ENCODE results near the gene CHST15.
A peak's percentile ranks its signal among the peaks of the same experiment; 100 is the strongest.
"Not testable (repeated sequence)": the region's sequence is repeated elsewhere in the genome, so short reads cannot be mapped to it uniquely, and the experiment has no call there.

Gene CHST15

GRCh38 chr10:124044143-124044862 is 49.1 kb downstream of the CHST15 start:
- no peak for DNase-seq (ENCODE audit: low spot score)

GRCh38 chr10:124043310-124044142 is 49.9 kb downstream of the CHST15 start:
- peak; percentile 64 for DNase-seq (ENCODE audit: low spot score)

DNA sequence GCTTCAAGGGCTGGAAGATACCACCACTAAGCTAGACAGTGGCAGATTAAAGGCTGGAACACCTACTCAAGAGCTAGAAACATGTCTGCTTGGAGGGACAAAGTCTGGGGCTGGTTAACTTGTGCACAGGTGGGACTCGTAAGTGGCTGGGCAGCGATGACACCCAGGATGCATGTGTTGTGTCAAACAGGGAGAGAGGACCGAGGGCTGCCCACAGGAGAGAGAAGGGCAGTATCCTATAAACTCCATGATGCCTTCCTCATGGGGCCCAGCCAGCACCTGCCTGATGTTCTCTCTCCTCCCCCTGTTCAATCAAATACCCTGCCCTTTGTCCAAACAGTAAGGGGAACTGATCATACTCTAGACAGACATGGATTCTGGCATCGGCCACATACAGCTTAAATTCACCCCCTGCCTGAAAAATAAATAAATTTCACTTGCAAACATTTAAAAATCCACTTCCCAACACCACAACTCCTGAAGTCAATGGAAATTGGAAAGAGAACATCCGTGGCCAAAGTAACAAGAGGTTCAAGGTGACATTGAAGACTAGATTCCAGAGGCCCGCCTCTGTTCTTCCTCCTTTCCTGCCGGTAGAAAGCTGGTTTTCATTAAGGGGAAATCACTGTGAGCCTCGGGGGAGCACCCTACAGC is 50.6 kb downstream of the CHST15 start:
- DNase-seq (ENCODE audit: low spot score), result no peak

DNA sequence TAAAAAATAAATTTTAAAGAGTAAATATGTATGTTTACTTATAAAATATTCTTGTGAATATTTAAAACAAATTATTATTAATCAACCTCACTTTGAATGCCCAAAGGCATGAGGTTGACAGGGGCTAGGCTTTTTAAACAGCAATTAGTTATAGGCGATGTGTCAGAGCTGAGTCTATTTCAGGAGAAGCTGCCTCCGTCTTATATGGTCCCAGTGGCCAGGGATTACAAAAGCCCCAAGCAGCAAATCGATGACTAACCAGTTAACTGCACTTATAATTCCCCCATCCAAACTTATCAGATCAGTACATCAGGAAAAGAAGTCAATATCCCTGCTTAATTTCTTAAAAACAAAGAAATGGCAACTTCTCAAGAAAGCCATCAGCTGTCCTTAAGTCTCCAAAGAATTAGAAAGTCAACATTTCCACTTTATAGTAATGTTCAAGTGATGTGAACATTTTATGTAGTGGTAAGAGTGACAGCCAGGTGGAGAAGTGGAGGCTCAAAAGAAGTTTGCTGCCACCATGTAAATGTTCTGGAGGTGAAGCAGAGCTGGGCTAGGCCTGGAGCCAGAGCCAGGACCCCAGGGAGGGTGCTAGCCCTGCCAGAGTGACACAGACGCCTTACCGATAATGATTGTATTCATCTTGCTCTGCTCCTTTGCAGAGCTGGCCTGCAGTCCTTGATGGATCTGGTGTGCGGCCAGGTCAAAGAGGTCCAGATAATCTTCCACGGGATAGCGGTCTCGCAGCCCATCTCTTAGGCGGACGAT is 51.5 kb downstream of the CHST15 start:
- no peak for DNase-seq (ENCODE audit: low spot score)

DNA sequence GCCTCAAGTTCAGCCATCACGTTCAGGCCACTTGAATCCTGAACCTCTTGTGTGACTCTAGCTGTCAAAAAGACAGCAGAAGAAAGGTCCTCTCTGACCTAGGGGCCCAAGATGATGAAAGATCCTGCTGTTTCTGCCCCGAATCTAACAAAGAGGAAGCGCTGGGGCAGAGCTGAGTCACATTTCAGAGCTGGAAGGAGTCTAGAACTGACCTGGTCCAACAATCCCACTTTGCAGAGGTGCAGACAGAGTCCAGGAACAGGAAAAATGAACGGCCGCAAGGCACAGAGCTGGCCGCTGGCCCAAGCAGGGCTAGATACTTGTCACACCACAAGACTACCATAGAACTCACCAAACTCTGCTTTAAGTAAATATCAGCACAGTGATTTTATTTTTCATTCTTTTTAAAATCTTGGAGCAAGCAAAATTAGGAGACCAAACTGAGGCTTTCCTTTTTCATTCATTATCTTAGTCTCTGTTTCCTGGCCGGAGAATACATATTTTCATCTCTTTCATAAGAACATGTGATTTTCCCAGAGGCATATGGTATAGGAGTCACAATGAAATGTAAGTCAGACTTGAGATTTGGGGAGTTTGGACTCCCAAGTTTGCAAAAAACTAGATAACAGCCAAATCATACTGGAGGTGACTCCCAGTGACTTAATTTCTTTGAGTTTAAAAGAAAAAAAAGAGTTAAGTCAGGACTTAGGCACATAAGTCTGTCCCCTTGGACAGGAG is 52.8 kb downstream of the CHST15 start:
- DNase-seq (ENCODE audit: low spot score), result no peak

DNA sequence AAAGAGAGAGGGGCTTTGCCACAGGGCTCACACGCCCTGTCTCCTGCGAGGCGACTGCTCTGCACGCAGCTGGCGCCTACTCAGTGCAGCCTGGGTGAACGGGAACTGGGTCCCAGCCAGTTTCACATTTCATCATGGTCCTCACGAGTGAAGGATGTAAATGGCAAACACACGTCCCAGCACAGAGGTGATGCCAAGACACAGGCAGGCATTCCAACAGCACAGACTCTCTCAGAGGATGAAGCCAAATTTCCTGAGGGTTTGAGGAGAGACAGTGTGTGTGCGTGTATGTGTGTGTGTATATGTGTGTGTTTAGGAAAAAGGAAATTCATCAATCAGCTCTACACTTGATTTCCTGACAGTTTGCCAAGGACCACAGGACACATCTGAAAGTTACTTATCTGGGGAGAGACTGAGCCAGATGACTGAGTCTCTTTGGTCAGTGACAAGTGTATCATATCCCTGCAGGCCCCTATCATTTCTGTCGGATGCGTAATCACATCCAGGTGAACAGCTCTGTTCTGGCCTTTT is 53.9 kb downstream of the CHST15 start:
- no peak for DNase-seq (ENCODE audit: low spot score)

DNA sequence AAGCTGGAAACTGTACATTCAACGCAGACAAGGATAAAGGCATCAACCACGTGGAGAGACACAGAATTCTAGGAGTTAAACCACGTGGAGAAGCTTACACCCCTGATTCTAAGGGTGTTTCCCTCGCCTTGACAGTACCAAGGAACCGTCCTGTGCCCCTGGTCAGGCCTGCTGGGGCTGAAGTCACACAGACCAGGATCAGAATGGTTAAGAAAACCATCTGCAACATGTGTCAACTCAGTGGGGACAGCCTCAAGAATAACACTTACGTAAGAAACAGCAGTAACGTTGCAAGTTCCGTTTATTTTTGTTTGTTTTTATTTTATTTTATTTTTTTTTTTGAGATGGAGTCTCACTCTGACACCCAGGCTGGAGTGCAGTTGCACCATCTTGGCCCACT is 55.6 kb downstream of the CHST15 start:
- DNase-seq (ENCODE audit: low spot score), result no peak

DNA sequence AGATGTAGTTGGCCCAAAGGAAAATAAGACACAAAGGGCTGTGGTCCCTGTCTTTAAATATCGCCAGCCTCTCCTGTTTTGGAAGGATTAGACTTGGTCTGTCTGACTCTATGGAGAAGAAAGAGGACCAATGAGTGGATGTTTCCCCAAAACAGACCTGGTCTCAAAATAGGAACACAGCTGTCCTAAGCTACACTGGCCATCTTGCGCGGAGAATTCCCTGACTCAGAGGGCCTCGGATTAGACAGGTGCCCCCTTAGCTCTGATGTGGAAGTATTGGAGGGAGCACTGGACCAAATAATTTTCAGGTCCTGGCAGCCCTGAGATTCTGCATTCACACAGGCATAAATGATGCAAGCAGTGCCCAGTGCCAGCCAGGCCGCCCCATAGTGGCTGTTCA is 56.1 kb downstream of the CHST15 start:
- DNase-seq (ENCODE audit: low spot score), result no peak

DNA sequence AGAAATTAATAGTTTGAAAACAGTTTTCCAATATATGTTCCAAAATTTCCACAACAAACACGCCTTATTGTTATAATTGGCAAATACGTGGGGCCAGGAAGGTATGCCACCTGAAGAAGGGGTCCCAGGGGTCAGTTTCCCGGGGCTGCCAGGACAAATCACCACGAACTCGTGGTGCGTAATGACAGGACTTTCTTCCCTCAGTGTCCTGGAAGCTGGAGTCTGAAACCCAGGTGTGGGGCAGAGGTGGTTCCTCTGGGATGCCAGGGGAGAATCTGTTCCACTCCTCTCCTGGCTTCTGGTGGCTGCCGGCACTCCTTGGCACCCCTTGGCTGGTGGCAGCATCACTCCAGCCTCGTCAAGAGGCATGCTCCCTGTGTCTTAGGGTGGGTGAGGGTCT is 56.7 kb downstream of the CHST15 start:
- no peak for DNase-seq (ENCODE audit: low spot score)

GRCh38 chr10:124035928-124036558 is 57.4 kb downstream of the CHST15 start:
- peak; percentile 51 for DNase-seq (ENCODE audit: low spot score)

- DNase-seq (ENCODE audit: low spot score), result no peak
Observed at GRCh38 chr10:124035306-124035927, 58.0 kb downstream of the CHST15 start.

- DNase-seq (ENCODE audit: low spot score), result not testable (repeated sequence)
Observed at GRCh38 chr10:124034576-124035305, 58.7 kb downstream of the CHST15 start.

GRCh38 chr10:124033887-124034218 is 59.5 kb downstream of the CHST15 start:
- no peak for DNase-seq (ENCODE audit: low spot score)

GRCh38 chr10:124032971-124033886 is 60.2 kb downstream of the CHST15 start:
- DNase-seq (ENCODE audit: low spot score), result no peak

DNA sequence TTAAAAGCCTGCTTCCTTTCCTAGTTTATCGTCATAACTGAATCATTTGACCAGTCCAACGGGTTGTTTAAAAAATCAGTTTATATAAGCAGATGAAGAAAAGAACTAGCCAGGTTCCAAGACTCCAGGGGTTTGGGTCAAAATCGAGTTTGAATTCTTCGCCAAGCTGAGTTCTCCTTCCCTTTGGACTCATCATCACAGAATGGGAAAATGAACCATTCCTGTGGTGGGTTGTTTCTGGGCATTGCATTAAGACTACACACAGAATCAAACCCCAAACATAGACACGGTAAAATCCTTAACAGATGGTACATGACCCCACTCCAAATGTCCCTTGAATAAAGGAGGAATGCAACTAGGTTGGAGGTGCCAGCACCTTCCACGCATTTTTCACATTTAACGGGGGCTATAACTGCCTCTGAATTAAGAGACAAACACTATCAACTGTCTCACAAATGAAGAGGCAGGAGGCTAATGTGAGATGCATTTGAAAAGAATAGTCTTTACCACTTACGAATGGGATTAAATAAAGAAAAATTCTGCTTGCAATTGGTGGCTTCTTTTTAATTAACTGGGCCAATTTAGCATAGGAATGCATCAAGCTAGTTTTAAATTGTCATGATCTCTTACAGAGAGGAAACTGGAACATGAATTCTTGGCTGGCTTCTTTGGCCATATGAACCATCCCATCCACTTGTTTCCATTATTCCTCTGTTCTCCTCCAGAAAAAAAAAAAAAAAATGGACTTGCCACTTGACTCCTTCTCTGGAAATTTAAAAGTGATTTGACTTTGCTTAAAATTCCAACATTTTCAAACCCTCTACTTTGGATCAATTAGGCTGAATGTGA is 61.1 kb downstream of the CHST15 start:
- DNase-seq (ENCODE audit: low spot score), result no peak

DNA sequence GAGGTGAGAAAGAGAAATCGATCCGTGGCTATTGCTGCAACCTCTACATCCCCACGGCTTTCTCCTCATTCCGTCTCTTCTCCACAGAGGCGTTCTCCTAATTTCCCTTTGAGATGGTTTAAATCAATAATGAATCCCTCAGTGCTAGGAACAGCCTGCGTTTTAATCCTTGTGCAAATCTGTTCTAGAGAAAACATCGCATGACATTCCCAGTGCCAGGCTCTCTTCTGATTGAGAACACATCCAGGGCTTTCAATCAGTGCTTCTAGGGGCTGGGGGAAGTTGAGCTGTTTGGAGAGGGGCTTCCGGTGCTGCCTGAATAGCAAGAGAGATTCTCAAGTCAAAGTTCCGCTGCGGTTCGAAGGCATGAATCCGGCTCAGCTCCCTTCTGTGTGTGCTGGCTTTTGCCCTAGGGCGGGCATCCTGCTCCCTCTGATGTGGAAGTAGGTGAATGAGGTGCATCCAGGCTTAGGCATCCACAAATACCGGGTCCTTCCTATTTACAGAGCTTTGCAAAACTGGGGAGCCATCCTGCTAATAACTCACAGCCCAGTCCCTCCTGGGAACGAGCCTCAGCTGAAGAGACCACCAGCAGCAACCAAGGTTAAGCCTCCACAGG is 62.8 kb downstream of the CHST15 start:
- DNase-seq (ENCODE audit: low spot score), result no peak

DNA sequence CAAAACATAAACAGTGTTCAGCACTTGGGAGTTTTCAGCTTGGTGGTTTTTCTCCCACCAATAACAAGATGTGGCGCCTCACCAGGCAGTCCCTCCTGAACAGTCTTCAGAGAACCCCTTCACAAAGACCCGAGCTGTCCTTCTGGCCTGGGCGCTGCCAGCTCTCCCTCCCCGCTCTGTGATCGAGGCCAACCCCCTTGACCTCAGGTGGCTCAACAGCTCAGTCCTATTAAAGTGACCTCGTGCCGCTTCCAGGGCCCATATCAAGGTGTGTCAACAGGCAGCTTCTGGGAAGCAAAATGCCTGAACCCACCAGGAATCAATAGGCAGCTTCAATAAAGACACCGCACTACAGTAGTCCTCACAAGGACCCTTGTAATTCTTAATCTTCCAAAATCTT is 63.3 kb downstream of the CHST15 start:
- no peak for DNase-seq (ENCODE audit: low spot score)

Data from Ammon's horn (tissue), 1 donor.